NOMO-1 treated with dmso at 0.1 percent for 144 hours (cell line): ENCODE results near the gene UBE2C.
"Not testable (repeated sequence)": the region's sequence is repeated elsewhere in the genome, so short reads cannot be mapped to it uniquely, and the experiment has no call there.

Source experiments
- DNase-seq: peaks from one replicate; lab custom pipeline; 2025; ENCODE audit not compliant: unreplicated experiment; lab: John Stamatoyannopoulos, UW

UBE2C gene

GRCh38 chr20:45812157-45813005, at the start of gene UBE2C:
UBE2C (plus strand) TSS chr20:45812644; CDS start chr20:45812696, 52 bp downstream.
- peak; percentile 89 for DNase-seq

GRCh38 chr20:45764618-45765282, 47.7 kb upstream of the UBE2C start:
- DNase-seq = not testable (repeated sequence)

DNA sequence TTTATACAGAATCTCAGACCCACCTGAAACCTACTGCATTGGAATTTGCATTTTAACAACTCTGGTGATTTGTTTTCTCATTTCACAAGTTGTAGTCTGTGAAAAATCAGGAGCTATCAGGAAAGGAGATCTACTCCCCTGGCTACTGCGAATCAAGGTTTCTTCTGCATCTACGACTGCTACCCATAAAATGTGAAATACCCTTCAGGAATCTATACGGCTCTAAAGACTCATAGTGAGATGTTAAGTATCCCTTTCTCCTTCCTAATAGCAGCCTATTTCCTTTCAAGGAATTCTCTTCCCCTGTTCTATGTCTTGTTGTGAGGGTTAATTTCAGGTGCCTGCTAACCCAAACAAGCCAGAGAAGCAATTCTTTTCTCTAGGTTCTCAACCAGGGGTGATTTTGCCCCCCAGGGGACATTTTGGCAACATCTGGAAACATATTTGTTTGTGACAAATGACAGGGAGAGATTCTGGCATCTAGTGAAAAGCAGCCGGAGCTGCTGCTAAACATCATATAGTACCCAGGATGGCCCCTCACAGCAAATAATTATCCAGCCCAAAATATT, 47.1 kb upstream of the UBE2C start:
- no peak for DNase-seq

DNA sequence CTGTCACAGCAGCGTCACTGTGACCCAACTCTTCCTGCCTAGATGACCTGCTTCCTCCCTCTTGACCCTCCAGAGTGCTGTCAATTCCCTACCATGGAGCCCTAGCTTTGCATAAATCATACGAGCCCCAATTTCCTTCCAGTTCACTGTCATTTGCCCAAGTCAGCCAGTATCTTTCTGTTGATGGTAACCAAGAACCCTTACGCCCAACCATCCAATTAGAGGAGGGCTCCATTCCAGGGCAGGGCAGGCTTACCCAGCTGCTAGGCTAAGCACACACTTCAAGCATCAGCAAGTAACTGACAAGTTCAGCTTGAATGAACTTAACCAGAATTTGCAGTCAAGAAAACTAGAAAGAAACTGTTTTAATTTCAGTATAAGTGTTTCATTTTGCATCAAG, 46.5 kb upstream of the UBE2C start:
- DNase-seq = no peak

DNA sequence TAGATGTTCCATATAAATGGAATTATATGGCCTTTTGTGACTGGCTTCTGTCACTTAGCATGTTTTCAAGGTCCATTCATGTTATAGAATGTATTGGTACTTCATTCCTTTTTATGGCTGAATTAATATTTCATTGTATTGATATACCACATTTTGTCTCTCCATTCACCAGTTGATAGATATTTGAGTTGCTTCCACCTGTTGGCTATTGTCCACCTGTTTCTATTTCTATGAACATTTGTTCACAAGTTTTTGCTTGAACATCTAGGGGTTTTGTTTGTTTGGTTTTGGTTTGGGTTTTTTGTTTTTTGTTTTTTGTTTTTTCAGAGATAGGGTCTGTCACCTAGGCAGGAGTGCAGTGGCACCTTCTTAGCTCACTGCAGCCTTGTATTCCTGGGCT, 44.0 kb upstream of the UBE2C start:
- no peak for DNase-seq

- DNase-seq = peak; percentile 74
These were observed 41.2 kb upstream of the UBE2C start for GRCh38 chr20:45771182-45771759.

DNA sequence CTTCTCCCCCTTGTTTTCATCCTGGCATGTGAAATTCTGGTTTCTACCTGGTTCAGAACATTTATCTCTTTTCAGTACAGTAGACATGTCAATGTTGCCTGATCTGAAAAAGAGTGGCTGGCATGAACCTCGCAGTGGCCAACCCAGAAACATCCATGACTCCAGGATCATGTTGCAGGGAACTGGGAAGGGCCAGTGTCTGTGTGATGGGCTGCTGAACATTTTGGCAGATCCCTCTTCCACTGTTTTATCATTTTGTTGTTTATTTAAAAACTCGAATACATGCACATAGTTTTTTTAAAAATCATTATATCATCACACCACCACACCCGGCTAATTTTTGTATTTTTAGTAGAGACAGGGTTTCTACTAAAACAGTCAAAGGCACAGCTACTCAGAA, 39.8 kb upstream of the UBE2C start:
- no peak for DNase-seq

- DNase-seq = no peak
These were observed 37.5 kb upstream of the UBE2C start for GRCh38 chr20:45774945-45775344.

- no peak for DNase-seq
These were observed 37.0 kb upstream of the UBE2C start for GRCh38 chr20:45775411-45775810.

DNA sequence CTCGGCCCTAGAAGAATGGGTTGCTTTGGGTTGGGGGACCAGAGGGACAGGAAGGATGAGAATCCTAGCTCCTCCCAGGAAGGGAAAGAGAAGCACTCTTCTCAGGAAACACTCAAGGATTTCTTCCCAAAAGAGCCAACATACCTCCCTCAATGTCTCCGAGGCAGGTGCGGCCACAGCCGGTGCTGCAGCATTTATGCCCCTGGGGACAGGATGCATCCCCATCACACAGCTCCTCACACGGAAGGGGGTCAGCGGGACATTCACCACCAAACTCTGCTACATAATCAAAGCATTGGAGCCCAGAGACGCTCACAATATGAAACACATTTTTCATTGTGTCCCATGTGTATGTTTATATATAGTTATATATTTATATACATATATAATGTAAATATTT, 35.5 kb upstream of the UBE2C start:
- no peak for DNase-seq

GRCh38 chr20:45779011-45779915, 33.2 kb upstream of the UBE2C start:
- DNase-seq = no peak

- DNase-seq = no peak
These were observed 32.3 kb upstream of the UBE2C start for GRCh38 chr20:45780159-45780558.

DNA sequence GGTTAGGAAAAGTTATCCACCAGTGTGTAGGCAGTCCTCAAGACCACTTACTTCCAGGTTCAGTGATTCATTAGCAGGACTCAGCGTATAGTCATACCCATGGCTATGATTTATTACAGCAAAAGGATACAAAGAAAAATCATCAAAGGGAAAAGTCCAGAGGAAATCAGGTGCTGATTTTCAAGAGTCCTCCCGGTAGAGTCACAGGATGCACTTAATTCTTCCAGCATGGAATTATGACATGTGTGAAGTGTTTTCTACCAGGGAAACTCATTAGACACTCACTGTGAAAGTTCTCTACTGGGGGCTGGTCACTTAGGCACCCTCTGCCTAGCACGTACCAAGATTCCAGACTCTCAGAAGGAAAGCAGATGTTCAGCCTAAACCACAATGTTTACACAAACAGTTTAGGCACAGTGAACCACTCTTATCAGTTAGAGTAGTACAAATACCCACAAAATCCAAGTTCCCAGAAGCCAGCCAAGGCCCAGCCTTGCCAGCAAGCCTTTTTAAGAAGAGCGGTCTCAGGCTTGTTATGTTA, 31.0 kb upstream of the UBE2C start:
- no peak for DNase-seq

DNA sequence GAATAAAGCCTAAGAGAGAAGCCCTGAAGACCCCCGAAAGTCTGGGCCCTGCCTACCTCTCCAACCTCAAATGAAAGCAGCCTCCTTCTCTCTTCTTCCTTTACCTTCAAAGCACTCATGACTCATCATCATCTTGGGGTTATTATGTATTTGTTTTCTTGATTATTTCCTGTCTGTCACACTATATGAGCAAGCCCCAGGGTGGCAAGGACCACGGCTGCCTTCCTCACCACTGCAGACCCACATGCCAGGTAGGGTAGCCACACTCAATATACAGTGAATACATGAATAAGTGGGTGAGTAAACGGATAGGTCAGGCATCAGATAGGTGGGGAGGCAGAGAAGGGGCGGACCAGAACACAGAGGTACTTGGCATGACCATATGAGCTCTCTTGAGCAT, 29.6 kb upstream of the UBE2C start:
- DNase-seq = no peak

DNA sequence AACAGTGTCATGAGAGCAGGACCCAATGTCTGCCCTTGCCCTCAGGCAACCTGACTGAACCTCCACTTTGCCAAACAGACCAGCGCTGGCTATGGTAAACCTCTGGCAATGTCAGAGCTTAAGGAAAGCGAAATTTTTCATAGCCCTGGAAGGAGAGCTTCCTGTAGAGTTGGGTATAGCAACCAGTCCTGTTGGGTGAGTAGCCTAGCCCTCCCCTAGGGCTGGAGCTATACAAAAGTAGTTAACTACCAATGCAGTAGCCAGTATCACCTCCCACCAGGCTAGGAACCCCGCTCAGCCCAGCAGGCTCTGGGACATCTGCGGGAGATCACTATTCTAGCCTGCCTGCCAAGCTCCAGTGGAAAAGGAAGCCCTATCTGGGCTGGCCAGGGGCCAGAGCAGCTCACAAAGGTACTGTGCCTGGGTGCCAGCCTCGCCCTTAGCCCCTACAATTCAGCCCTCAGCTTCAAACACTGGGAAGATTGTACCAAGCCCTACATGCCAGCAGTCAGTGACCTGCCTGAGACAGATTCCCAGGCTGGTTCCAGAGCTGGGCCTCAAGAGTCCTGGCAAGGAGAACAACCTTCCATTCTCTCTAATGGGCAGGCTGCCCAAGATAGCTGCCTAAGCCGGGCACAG, 28.7 kb upstream of the UBE2C start:
- no peak for DNase-seq

DNA sequence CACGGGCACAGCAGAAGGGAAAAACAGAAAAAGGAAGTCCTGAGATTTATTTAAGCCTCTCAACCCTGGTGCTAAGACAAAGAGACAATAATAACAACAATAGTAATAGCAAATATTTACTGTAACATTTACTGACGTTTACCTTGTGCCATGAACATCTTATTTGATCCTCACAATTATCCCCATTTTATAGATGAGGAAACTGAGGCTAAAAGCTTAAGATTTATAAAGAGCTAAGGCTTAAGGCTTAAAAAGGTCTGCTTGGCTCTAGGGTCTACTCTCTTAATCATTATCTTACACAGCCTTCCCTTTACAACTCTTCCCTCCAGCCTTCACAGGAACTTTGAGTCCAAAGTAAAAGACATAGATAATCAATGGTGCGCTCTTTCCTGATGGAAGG, 24.1 kb upstream of the UBE2C start:
- no peak for DNase-seq

GRCh38 chr20:45792317-45793118, 19.9 kb upstream of the UBE2C start:
- DNase-seq = peak; percentile 46

- DNase-seq = no peak
These were observed 15.9 kb upstream of the UBE2C start for GRCh38 chr20:45796337-45797065.
